Lower lobe of right lung (tissue), 2 donors: ENCODE measurements around the gene KRTAP10-12. TPM values are rescaled to one million over a fixed set of nuclear protein-coding genes. Genes with fewer than 3 reads are reported as not detected.
"Not testable (repeated sequence)": the region's sequence is repeated elsewhere in the genome, so short reads cannot be mapped to it uniquely, and the experiment has no call there.

Experiments used
- ATAC-seq, 2 donors: fragments of 200-7000 bp; cut with Tn5 transposase; one replicate each; pipeline ENCODE4 v1.9.1; 2020 to 2022; ENCODE audit warnings: mild to moderate bottlenecking in 2 of 2, moderate library complexity in 2 of 2
- DNase-seq: peaks from one replicate; pipeline ENCODE4 v3.0.0-alpha.2; 2020
- H3K27ac ChIP-seq: fragments of 200-600 bp; one replicate; pipeline ENCODE4 v1.8.0; 2022
- H3K27me3 ChIP-seq: fragments of 200-600 bp; one replicate; pipeline ENCODE4 v1.8.0; 2022; ENCODE audit warnings: low read depth
- H3K36me3 ChIP-seq: fragments of 200-600 bp; one replicate; pipeline ENCODE4 v1.8.0; 2022; ENCODE audit warnings: mild to moderate bottlenecking
- H3K4me1 ChIP-seq: fragments of 200-600 bp; one replicate; pipeline ENCODE4 v1.8.0; 2022
- H3K4me3 ChIP-seq: fragments of 200-600 bp; one replicate; pipeline ENCODE4 v1.8.0; 2022; ENCODE audit warnings: mild to moderate bottlenecking
- H3K9me3 ChIP-seq: fragments of 200-600 bp; one replicate; pipeline ENCODE4 v1.8.0; 2022
- intact Hi-C: fragments of 100-400 bp; cut with DNase I; formaldehyde crosslinking; loops from one replicate; pipeline ENCODE4 v1.11.0; 2022
- total RNA-seq: library from RNA; stranded (reverse); fragmentation: NEBNext Ultra II Directional; extraction: Animal tissue kit (Norgen Biotek cat#: 25700); gene quantifications from one replicate; pipeline ENCODE4 v1.2.1, GENCODE V29; 2021
- TF ChIP-seq, protein P1 (sequence below): fragments of 200-600 bp; IDR thresholded peaks from one replicate; pipeline ENCODE4 v1.8.0; 2022; ENCODE audit warnings: antibody characterized with exemption, mild to moderate bottlenecking
- donor health status: DM: no; HTN: yes; CAD: no; lungs with severe emphysema.

Gene KRTAP10-12
- total RNA-seq, 1 donor from 2014 or later = not detected

- intact Hi-C loops = no loop called here
- ATAC-seq = peak; percentile 45 to 52
- no peak for DNase-seq
- no peaks in the 10 kb centered on the region for H3K36me3 ChIP-seq
- H3K27ac ChIP-seq = no peak within 1 kb of the TSS
- H3K9me3 ChIP-seq = no peaks in the 10 kb centered on the region
- H3K4me1 ChIP-seq = no peaks in the 10 kb centered on the region
- H3K27me3 ChIP-seq = peaks cover 27% of the 10 kb centered on the region
- H3K4me3 ChIP-seq = no peak within 1 kb of the TSS
- TF ChIP-seq, protein P1, sequence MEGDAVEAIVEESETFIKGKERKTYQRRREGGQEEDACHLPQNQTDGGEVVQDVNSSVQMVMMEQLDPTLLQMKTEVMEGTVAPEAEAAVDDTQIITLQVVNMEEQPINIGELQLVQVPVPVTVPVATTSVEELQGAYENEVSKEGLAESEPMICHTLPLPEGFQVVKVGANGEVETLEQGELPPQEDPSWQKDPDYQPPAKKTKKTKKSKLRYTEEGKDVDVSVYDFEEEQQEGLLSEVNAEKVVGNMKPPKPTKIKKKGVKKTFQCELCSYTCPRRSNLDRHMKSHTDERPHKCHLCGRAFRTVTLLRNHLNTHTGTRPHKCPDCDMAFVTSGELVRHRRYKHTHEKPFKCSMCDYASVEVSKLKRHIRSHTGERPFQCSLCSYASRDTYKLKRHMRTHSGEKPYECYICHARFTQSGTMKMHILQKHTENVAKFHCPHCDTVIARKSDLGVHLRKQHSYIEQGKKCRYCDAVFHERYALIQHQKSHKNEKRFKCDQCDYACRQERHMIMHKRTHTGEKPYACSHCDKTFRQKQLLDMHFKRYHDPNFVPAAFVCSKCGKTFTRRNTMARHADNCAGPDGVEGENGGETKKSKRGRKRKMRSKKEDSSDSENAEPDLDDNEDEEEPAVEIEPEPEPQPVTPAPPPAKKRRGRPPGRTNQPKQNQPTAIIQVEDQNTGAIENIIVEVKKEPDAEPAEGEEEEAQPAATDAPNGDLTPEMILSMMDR = no peak
Observed at GRCh38 chr21:44657635-44658540, 39.1 kb upstream of the KRTAP10-12 start, which contains the start of gene KRTAP12-3. KRTAP12-3 (plus strand) TSS chr21:44657932; CDS start chr21:44657980, 48 bp downstream.

DNA sequence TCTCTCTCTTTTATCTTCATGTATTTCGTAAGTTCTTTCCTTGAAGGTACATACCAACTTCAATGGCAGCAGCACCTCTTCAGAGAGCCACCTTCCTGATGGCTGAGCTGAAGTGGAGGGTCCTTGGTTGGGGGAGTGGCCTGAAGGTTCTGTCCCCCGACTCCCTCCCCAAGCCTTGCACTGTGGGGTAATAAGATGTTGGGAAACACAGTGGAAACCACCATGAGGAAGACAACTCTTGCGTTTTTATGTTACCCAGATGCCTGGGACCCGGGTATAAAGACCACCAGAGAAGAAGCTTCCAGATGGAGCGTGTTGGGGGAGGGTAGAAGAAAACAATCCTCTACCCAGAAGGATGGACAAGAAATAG is 38.4 kb upstream of the KRTAP10-12 start:
- intact Hi-C loops = no loop called here
- Histone ChIP-seq H3K36me3 (no peaks in the 10 kb centered on the region), H3K4me3 (no peak overlapping the region), H3K4me1 (no peaks in the 10 kb centered on the region), H3K9me3 (no peaks in the 10 kb centered on the region), H3K27ac (no peak overlapping the region), H3K27me3 (peaks cover 27% of the 10 kb centered on the region)
- DNase-seq (no peak), ATAC-seq (peak in 1 of 2 donors; percentile 33)
- TF ChIP-seq, protein P1 = no peak

DNA sequence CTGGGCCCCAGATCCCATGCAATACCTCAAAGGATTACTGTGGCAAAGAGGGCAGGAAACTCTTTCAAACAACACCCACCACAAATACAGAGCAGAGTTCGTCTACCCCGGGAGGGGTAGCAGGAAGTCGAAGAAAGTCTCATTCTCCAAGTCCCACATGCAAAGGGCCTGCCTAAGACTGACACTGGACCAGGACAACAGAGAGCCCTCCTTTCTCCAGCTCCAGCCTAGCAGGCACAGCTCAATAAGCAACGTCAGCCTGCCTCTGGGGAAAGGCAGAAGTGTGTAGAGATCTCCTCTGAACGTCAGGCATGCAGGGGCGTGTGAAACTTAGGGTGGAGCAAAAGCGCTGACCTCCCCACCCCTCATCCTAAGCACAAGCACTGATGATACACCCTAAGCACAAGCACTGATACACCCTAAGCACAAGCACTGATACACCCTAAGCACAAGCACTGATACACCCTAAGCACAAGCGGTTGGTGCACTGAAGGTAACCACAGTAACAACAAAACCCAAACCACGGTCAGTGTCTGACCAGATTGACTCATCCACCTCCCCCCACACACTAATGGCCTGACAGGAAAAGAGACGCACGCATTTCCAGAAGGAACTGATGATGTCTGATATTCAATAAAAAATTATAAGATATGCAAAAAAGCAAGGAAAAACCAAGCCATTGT is 37.9 kb upstream of the KRTAP10-12 start:
- Histone ChIP-seq H3K4me3 (no peak overlapping the region), H3K9me3 (no peaks in the 10 kb centered on the region), H3K27ac (no peak overlapping the region), H3K36me3 (no peaks in the 10 kb centered on the region), H3K27me3 (peaks cover 25% of the 10 kb centered on the region), H3K4me1 (no peaks in the 10 kb centered on the region)
- no peak for DNase-seq
- TF ChIP-seq, protein P1 = no peak
- intact Hi-C loops = no loop called here
- peak; percentile 47 to 69 for ATAC-seq

DNA sequence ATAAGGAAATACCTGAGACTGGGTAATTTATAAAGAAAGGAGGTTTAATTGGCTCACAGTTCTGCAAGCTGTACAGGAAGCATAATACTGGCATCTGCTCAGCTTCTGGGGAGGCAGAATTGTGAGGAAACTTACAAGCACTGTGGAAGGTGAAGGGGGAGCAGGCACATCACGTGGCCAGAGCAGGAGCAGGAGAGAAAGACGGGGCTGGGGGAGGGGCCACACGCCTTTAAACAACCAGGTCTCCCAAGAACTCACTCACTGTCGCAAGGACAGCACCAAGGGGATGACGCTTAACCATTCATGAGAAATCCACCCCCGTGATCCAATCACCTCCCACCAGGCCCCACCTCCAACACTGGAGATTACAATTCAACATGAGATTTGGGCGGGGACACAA is 35.4 kb upstream of the KRTAP10-12 start:
- ATAC-seq, H3K4me3 ChIP-seq, H3K36me3 ChIP-seq, H3K4me1 ChIP-seq, H3K9me3 ChIP-seq, intact Hi-C loops, H3K27ac ChIP-seq, DNase-seq: not testable (repeated sequence)
- peaks cover 24% of the 10 kb centered on the region for H3K27me3 ChIP-seq

GRCh38 chr21:44664691-44665090 is 32.3 kb upstream of the KRTAP10-12 start:
- Histone ChIP-seq H3K36me3 (no peaks in the 10 kb centered on the region), H3K4me1 (no peaks in the 10 kb centered on the region), H3K27me3 (no peaks in the 10 kb centered on the region), H3K9me3 (no peaks in the 10 kb centered on the region), H3K27ac (no peak overlapping the region), H3K4me3 (no peak overlapping the region)
- TF ChIP-seq, protein P1 = no peak
- intact Hi-C loops = no loop called here
- DNase-seq = no peak
- ATAC-seq = no peak
